Astrocyte (in vitro differentiated cells and primary cell): ENCODE results near the gene RALGPS1.

Experiments
- EZH2 ChIP-seq: IDR thresholded peaks from 2 replicates; pipeline ENCODE4 v1.6.1; 2012; ENCODE audit warnings: mild to moderate bottlenecking, low read length, inconsistent platforms; ENCODE audit not compliant: insufficient read depth
- TF ChIP-seq, protein P1 (sequence below): IDR thresholded peaks from 2 replicates; pipeline ENCODE4 v1.5.1; 2011; ENCODE audit warnings: low read depth, mild to moderate bottlenecking, inconsistent platforms, low read length, moderate library complexity; ENCODE audit not compliant: insufficient read depth

DNA sequence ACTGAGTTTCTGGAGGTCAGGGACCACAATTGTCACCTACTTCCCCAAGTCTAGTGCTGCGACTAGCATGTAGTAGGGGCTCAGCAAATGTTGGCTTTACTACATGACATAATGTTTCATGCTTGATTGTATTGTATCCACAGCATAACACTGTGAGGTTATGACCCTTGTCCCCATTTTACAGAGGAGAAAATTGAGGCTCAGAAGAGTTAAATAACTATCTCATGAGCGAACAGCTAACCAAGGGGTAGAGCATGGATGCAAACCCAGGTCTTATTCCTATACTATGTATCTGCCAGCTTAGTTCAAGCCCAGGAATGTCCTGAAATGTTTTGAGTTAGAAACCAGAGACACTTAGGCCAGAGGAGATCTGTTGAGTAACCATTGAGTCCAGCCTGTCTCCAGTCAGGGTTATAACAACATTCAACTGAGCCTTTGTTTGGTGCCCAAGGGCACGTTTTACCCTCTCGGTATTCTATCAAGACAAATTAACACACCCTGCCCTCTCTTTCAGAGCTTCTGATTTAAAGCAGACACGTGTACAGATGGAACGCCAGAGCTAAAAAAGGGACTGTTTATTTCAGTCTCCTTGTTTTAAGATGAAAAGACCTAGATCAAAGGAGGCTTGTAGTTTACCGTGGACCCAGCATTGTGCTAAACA is 191.4 kb downstream of the RALGPS1 start:
- TF ChIP-seq, protein P1, sequence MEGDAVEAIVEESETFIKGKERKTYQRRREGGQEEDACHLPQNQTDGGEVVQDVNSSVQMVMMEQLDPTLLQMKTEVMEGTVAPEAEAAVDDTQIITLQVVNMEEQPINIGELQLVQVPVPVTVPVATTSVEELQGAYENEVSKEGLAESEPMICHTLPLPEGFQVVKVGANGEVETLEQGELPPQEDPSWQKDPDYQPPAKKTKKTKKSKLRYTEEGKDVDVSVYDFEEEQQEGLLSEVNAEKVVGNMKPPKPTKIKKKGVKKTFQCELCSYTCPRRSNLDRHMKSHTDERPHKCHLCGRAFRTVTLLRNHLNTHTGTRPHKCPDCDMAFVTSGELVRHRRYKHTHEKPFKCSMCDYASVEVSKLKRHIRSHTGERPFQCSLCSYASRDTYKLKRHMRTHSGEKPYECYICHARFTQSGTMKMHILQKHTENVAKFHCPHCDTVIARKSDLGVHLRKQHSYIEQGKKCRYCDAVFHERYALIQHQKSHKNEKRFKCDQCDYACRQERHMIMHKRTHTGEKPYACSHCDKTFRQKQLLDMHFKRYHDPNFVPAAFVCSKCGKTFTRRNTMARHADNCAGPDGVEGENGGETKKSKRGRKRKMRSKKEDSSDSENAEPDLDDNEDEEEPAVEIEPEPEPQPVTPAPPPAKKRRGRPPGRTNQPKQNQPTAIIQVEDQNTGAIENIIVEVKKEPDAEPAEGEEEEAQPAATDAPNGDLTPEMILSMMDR: no peak
- TF ChIP-seq EZH2: no peak
